BE2C (cell line): ENCODE measurements around the gene ACYP1.

ENCODE experiments used
- DNase-seq: peaks from one replicate; pipeline ENCODE4 v3.0.0-alpha.2; 2020
- H3K27me3 ChIP-seq: fragments of 250-450 bp; sonication (Bioruptor Pico); 2 replicates; pipeline ENCODE4 v1.5.1; 2020; ENCODE audit warnings: mild to moderate bottlenecking
- H3K36me3 ChIP-seq: fragments of 250-450 bp; sonication (Bioruptor Pico); 2 replicates; pipeline ENCODE4 v1.5.1; 2020; ENCODE audit warnings: mild to moderate bottlenecking
- H3K4me1 ChIP-seq: fragments of 250-450 bp; sonication (Bioruptor Pico); 2 replicates; pipeline ENCODE4 v1.5.1; 2020
- H3K4me3 ChIP-seq: 2 replicates; pipeline ENCODE4 v1.5.1; 2011; ENCODE audit warnings: low read depth, low read length
- H3K9me3 ChIP-seq: fragments of 250-450 bp; sonication (Bioruptor Pico); 2 replicates; pipeline ENCODE4 v1.5.1; 2020
- TF ChIP-seq, protein P1 (sequence below): IDR thresholded peaks from 2 replicates; pipeline ENCODE4 v1.5.1; 2012; ENCODE audit warnings: mild to moderate bottlenecking, low read depth, low read length

Gene ACYP1

GRCh38 chr14:75067212-75067611, 3.4 kb upstream of the ACYP1 start:
- H3K4me3 ChIP-seq: no peak overlapping the region
- no peaks in the 10 kb centered on the region for H3K27me3 ChIP-seq
- TF ChIP-seq, protein P1, sequence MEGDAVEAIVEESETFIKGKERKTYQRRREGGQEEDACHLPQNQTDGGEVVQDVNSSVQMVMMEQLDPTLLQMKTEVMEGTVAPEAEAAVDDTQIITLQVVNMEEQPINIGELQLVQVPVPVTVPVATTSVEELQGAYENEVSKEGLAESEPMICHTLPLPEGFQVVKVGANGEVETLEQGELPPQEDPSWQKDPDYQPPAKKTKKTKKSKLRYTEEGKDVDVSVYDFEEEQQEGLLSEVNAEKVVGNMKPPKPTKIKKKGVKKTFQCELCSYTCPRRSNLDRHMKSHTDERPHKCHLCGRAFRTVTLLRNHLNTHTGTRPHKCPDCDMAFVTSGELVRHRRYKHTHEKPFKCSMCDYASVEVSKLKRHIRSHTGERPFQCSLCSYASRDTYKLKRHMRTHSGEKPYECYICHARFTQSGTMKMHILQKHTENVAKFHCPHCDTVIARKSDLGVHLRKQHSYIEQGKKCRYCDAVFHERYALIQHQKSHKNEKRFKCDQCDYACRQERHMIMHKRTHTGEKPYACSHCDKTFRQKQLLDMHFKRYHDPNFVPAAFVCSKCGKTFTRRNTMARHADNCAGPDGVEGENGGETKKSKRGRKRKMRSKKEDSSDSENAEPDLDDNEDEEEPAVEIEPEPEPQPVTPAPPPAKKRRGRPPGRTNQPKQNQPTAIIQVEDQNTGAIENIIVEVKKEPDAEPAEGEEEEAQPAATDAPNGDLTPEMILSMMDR: no peak

DNA sequence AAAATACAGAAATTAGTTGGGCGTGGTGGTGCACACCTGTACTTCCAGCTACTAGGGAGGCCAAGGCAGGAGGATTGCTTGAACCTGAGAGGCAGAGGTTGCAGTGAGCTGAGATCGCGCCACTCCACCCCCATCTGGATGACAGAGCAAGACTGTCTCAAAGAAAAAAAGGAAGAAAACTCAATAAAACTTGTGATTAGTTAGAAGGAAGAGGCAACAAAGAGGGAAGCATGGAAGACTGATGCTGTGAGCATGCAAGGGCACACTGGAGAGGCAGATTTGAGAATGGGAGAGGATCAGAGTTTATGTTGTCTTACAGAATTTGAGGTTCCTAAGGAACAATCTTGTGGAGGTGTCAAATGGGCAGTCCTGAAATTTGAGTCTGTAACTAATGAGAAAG, 2.9 kb upstream of the ACYP1 start:
- Histone ChIP-seq H3K27me3 (no peaks in the 10 kb centered on the region), H3K9me3 (no peaks in the 10 kb centered on the region), H3K36me3 (no peaks in the 10 kb centered on the region; the same call in 1 of the 2 replicates), H3K4me1 (peaks cover 3% of the 10 kb centered on the region), H3K4me3 (no peak overlapping the region)
- DNase-seq: no peak
- TF ChIP-seq, protein P1: no peak

More at GRCh38 chr14:75067212-75067611, 3.4 kb upstream of the ACYP1 start:
- DNase-seq: no peak
- Histone ChIP-seq H3K36me3 (no peaks in the 10 kb centered on the region), H3K4me1 (peaks cover 3% of the 10 kb centered on the region), H3K9me3 (no peaks in the 10 kb centered on the region)

GRCh38 chr14:75064205-75064567, 362 bp upstream of the ACYP1 start:
- Histone ChIP-seq H3K9me3 (no peaks in the 10 kb centered on the region), H3K4me3 (peak overlapping the region; percentile 88), H3K36me3 (peaks cover 15% of the 10 kb centered on the region), H3K4me1 (no peaks in the 10 kb centered on the region), H3K27me3 (no peaks in the 10 kb centered on the region)
- no peak for DNase-seq
- TF ChIP-seq, protein P1: no peak

DNA sequence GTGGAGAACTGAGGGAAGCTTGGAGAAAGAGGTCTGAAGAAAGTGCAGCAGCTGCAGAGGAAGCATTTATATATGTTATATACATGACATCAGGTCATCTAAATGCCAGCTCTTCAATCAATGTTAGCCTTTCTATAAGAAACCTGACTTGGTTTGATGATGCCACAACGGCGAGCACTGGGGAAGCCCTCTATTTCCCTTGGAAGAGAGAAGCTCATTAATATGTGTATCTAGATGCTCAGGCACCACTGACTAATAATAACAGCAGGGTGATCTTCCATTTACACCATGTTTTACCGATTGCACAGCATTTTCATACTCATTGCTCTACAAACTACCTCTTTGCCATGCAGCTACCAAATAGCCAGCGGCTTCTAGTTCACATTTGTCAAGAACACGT, 811 bp downstream of the ACYP1 start:
- H3K9me3 ChIP-seq: no peaks in the 10 kb centered on the region
- TF ChIP-seq, protein P1: no peak
- H3K4me3 ChIP-seq: peak overlapping the region; percentile 88
- H3K27me3 ChIP-seq: no peaks in the 10 kb centered on the region
- H3K36me3 ChIP-seq: peaks cover 15% of the 10 kb centered on the region
- no peak for DNase-seq
- no peaks in the 10 kb centered on the region for H3K4me1 ChIP-seq

- no peaks in the 10 kb centered on the region for H3K9me3 ChIP-seq
- no peak overlapping the region for H3K4me3 ChIP-seq
- H3K36me3 ChIP-seq: peaks cover 17% of the 10 kb centered on the region
- TF ChIP-seq, protein P1: no peak
- DNase-seq: no peak
- H3K4me1 ChIP-seq: no peaks in the 10 kb centered on the region; the same call in 1 of the 2 replicates
- H3K27me3 ChIP-seq: no peaks in the 10 kb centered on the region
These were observed 3.4 kb downstream of the ACYP1 start for GRCh38 chr14:75060420-75060819.

- Histone ChIP-seq H3K36me3 (peaks cover 17% of the 10 kb centered on the region), H3K9me3 (no peaks in the 10 kb centered on the region), H3K4me3 (no peak overlapping the region), H3K4me1 (no peaks in the 10 kb centered on the region; the same call in 1 of the 2 replicates), H3K27me3 (no peaks in the 10 kb centered on the region)
- no peak for DNase-seq
- TF ChIP-seq, protein P1: no peak
These were observed 4.2 kb downstream of the ACYP1 start for GRCh38 chr14:75059642-75060041.
